K562 (cell line): ENCODE measurements around the gene ZNF208.
"Not testable (repeated sequence)": the region's sequence is repeated elsewhere in the genome, so short reads cannot be mapped to it uniquely, and the experiment has no call there.

Experiments used
- PML ChIP-seq: IDR thresholded peaks from 2 replicates; pipeline ENCODE4 v1.6.1; 2012; ENCODE audit warnings: low read length, inconsistent platforms
- POLR2A ChIP-seq: fragments of 450-650 bp; conservative IDR thresholded peaks from 2 replicates; pipeline ENCODE4 v1.6.1; 2016

- TF ChIP-seq PML, POLR2A: not testable (repeated sequence)
Observed at GRCh38 chr19:22025539-22025938, 14.8 kb upstream of the ZNF208 start.
